Measurements from ENCODE around the gene RASAL3.

DNA sequence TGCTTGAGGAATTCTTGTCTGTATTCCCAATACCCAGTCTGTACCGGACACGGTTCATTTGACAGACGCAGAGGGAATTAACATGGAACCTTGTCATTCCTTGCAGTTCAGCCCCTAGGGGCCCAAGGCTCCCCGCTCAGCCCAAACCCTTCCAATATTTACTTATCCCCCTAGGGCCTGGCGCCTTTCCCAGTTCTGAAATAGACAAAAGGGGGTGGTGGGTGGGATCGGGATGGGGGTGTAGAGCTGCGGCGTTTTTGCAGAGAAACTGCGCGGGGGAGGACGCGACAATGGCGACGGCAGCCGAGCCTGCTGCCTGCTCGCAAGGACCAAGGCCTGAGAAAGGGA, 46.1 kb downstream of the RASAL3 start:
- TF ChIP-seq, protein P1, sequence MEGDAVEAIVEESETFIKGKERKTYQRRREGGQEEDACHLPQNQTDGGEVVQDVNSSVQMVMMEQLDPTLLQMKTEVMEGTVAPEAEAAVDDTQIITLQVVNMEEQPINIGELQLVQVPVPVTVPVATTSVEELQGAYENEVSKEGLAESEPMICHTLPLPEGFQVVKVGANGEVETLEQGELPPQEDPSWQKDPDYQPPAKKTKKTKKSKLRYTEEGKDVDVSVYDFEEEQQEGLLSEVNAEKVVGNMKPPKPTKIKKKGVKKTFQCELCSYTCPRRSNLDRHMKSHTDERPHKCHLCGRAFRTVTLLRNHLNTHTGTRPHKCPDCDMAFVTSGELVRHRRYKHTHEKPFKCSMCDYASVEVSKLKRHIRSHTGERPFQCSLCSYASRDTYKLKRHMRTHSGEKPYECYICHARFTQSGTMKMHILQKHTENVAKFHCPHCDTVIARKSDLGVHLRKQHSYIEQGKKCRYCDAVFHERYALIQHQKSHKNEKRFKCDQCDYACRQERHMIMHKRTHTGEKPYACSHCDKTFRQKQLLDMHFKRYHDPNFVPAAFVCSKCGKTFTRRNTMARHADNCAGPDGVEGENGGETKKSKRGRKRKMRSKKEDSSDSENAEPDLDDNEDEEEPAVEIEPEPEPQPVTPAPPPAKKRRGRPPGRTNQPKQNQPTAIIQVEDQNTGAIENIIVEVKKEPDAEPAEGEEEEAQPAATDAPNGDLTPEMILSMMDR (IDR thresholded peaks at IDR 0.05) = no peak
- TF ChIP-seq POLR2AphosphoS5 (IDR thresholded peaks at IDR 0.05) (no peak), POLR2A (IDR thresholded peaks at IDR 0.05) (no peak), EP300 (IDR thresholded peaks at IDR 0.05; ENCODE audit: low read depth) (no peak)
